Activated T-helper 17 cell treated with anti-CD3 and anti-CD28 coated beads, Interleukin-2, amount 50 U/mL, for 72 hours (primary cell): ENCODE results near the gene CUL1. TPM values are rescaled to one million over a fixed set of nuclear protein-coding genes. Genes with fewer than 3 reads are reported as not detected.

Experiments
- ATAC-seq: fragments of 150-1000 bp; cut with Tn5 transposase; replicated peaks from 2 replicates; pipeline ENCODE4 v1.10.0; 2021; ENCODE audit warnings: mild to moderate bottlenecking, moderate library complexity
- H3K27ac Mint-ChIP-seq: one replicate; pipeline ENCODE4 v1.8.0; 2022; ENCODE audit warnings: mixed read lengths
- H3K27me3 Mint-ChIP-seq: one replicate; pipeline ENCODE4 v1.8.0; 2022; ENCODE audit warnings: mixed read lengths
- H3K36me3 Mint-ChIP-seq: one replicate; pipeline ENCODE4 v1.8.0; 2022; ENCODE audit warnings: low read depth, mild to moderate bottlenecking, mixed read lengths
- H3K4me1 Mint-ChIP-seq: one replicate; pipeline ENCODE4 v1.8.0; 2022; ENCODE audit warnings: mixed read lengths
- H3K4me3 Mint-ChIP-seq: one replicate; pipeline ENCODE4 v1.8.0; 2022; ENCODE audit warnings: mild to moderate bottlenecking, mixed read lengths
- H3K9me3 Mint-ChIP-seq: one replicate; pipeline ENCODE4 v1.8.0; 2022; ENCODE audit warnings: mixed read lengths
- total RNA-seq, 2 donors: library from RNA; stranded (reverse); gene quantifications; one replicate each; pipeline ENCODE4 v1.2.3, GENCODE V29; 2022

The CUL1 gene
- total RNA-seq, 2 donors from 2014 or later = 61.4 to 61.7 TPM

DNA sequence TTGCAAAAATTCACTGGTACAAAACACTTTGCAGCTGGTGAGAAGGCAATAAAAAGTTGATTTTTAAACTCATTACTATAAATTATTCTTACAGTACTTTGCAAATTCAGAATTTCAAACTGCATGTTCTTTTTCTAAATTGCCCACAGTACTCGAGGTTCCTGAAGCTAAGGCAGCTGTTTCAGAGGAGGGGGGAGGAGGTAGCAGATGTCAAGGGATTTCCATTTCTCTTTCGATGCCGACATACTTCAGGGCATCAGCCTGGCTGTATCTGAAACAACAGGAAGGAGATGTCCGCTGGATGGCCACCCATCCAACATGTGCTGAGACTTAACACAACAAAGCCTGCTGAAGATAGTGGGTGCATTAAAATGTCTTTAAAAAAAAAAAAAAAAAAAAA is 108.7 kb downstream of the CUL1 start:
- no peak for ATAC-seq
- Mint-ChIP-seq H3K36me3 (peaks cover 78% of the 10 kb centered on the region), H3K27ac (no peak overlapping the region)

DNA sequence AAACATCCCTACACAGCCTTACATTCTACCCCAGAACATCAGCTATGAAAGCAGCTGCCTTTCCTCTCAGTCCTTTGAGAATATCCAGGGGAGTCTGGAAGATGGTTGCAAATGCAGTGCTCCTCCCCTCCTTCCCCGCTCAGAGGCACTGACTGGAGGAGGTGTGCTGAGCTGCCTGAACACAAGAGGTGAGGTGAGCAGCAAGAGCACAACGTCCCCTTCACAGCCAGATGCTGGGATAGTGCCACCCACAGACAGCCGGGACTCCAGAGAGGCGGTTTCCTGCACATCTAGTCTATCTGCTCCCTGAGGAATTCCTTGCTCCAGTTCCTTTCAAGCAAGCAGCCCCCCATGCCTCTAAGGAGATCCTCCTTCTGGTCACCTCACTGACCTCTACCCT is 111.2 kb downstream of the CUL1 start:
- Mint-ChIP-seq H3K27ac (peak overlapping the region; percentile 45), H3K4me3 (no peak overlapping the region), H3K9me3 (no peaks in the 10 kb centered on the region), H3K4me1 (no peaks in the 10 kb centered on the region), H3K36me3 (peaks cover 100% of the 10 kb centered on the region), H3K27me3 (no peaks in the 10 kb centered on the region)
- ATAC-seq = no peak

More for the DNA sequence above, 108.7 kb downstream of the CUL1 start:
- Mint-ChIP-seq H3K9me3 (no peaks in the 10 kb centered on the region), H3K4me1 (no peaks in the 10 kb centered on the region), H3K4me3 (no peak overlapping the region), H3K27me3 (no peaks in the 10 kb centered on the region)

DNA sequence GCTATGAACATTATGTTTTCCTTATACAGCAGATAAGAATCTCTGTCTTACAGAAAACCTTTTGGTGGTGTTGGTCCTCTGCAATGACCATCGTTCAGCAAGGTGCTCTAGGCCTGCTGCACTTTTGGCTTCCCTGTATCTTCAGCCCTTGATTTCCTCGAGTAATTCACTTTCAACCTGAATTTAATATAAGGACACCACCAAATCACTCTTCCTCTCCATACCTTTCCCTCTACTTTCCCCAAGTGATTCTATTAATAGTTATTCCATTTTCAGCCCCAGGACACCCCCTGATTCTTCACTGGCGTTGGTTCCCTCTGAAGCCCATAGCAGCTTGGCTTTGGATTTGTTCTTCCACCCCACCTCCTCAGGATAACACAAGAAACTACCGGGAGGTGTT is 113.2 kb downstream of the CUL1 start:
- Mint-ChIP-seq H3K27me3 (no peaks in the 10 kb centered on the region), H3K4me3 (no peak overlapping the region), H3K4me1 (no peaks in the 10 kb centered on the region), H3K27ac (peak overlapping the region; percentile 24), H3K36me3 (peaks cover 100% of the 10 kb centered on the region), H3K9me3 (no peaks in the 10 kb centered on the region)
- no peak for ATAC-seq

DNA sequence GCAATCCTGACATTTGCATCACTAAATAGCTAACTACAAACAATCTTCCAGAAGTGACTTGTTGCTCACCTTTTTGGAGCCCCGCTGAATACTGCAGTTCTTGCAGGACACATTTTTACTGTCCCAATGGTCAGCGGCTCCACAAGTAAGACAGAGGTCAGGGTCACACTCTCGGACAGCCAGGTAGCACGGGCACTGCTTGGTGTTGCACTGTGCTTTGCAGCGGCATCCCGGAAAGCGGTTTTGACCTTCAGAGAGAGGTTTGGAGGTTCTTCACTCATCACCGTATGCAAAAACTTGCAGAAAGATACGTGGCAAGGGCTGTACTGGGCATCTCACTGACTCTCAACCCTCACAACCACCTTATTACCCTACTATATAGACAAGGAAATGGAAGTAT is 115.2 kb downstream of the CUL1 start:
- H3K36me3 Mint-ChIP-seq = peaks cover 100% of the 10 kb centered on the region
- no peak overlapping the region for H3K4me3 Mint-ChIP-seq
- no peak overlapping the region for H3K27ac Mint-ChIP-seq
- no peaks in the 10 kb centered on the region for H3K4me1 Mint-ChIP-seq
- H3K9me3 Mint-ChIP-seq = no peaks in the 10 kb centered on the region
- H3K27me3 Mint-ChIP-seq = no peaks in the 10 kb centered on the region
- ATAC-seq = no peak

DNA sequence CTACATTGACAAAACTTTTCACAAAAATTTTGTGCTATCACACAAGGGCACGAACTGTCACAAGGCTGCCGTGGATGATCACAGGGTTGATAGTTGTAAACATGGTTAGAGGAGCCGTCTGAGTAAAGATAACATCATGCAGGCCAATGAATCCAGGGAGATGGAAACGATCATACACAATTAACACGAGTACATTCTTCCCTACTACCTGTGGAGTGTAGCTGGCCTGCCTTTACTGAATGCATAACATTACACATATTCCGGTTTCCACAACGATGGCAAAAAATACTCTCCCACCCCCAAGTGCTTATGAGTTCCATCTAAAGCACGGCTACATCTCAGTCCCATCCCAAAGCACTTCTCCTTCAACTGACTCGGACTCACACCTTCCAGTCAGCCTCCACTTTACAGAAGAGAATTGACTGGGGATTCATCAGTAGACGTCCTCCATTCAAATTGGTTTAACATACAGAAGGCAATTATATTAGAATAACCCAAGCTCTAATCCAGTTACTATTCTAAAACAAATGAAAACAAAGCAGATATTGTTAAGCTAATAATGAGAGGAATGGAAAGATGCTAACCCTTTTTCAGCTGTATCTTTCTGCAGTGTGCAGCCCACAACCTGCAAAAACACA is 116.3 kb downstream of the CUL1 start:
- no peaks in the 10 kb centered on the region for H3K27me3 Mint-ChIP-seq
- H3K27ac Mint-ChIP-seq = no peak overlapping the region
- peaks cover 100% of the 10 kb centered on the region for H3K36me3 Mint-ChIP-seq
- H3K4me3 Mint-ChIP-seq = no peak overlapping the region
- H3K9me3 Mint-ChIP-seq = no peaks in the 10 kb centered on the region
- ATAC-seq = no peak
- no peaks in the 10 kb centered on the region for H3K4me1 Mint-ChIP-seq

DNA sequence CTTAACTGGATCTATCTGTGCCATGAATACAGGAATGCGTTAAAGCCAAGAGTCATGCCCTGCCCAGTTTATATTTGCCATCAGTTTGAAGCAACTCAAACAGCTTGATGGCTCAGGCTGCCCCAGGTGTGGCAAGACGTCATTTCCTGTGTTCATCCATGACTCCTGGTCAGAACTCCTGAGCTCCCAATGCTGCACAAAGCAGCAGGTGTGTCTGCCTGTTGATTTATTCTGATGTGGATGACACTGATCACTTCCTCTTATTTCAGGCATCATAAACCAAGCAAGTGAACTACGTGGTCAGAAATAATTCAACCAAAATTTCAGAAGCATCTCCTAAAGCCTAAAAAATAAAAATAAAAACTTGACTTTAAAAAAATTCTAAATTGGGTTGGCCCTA is 116.9 kb downstream of the CUL1 start:
- no peak overlapping the region for H3K27ac Mint-ChIP-seq
- H3K36me3 Mint-ChIP-seq = peaks cover 99% of the 10 kb centered on the region
- ATAC-seq = no peak
- H3K27me3 Mint-ChIP-seq = no peaks in the 10 kb centered on the region
- no peaks in the 10 kb centered on the region for H3K4me1 Mint-ChIP-seq
- H3K9me3 Mint-ChIP-seq = no peaks in the 10 kb centered on the region
- H3K4me3 Mint-ChIP-seq = no peak overlapping the region

DNA sequence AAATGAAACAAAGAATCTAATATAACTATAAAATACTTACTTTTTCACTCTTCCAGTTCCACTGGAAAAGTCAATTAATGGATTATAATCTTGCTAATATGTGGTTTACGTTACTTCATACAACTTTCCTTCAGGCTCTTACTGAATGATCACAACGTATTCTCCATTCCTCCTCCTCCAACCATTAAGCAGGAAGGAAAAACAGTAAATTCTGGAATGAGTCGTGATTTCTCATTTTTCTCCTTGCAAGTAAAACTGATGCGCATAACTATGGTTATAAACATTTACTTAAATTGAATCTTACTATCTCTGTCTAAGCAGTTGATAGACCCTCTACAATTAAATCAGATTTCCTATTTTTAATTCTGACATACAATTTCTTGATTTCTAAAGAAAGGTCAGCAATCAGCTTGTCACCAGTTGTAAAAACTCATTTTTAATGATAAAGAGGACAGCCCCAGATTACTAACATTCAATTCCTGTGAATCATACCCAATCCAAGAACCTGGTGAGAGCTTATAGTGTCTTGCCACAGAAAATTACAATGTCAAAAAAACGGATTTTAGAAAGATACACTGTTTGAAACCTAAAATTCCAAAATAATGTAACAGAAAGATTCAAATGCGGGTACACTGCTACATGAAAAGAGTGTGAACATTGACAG is 121.1 kb downstream of the CUL1 start:
- peaks cover 91% of the 10 kb centered on the region for H3K36me3 Mint-ChIP-seq
- no peaks in the 10 kb centered on the region for H3K27me3 Mint-ChIP-seq
- no peak overlapping the region for H3K4me3 Mint-ChIP-seq
- H3K4me1 Mint-ChIP-seq = no peaks in the 10 kb centered on the region
- no peak for ATAC-seq
- no peak overlapping the region for H3K27ac Mint-ChIP-seq
- no peaks in the 10 kb centered on the region for H3K9me3 Mint-ChIP-seq

DNA sequence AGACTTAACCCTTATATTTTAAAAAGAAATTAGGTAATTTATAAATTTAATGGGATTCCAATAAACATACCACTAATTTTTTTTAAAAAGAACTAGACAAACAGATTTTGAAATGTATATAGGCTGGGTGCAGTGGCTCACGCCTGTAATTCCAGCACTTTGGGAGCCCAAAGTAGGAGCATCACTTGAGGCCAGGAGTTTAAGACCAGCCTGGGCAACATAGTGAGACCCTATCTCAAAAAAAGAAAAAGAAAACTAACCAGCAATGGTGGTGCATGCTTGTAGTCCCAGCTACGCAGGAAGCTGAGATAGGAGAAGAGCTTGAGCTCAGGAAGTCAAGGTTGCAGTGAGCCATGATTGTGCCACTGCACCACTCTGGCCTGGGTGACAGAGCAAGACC is 122.7 kb downstream of the CUL1 start:
- Mint-ChIP-seq H3K36me3 (peaks cover 91% of the 10 kb centered on the region), H3K27me3 (no peaks in the 10 kb centered on the region), H3K27ac (no peak overlapping the region), H3K4me1 (no peaks in the 10 kb centered on the region), H3K4me3 (no peak overlapping the region), H3K9me3 (no peaks in the 10 kb centered on the region)
- no peak for ATAC-seq

DNA sequence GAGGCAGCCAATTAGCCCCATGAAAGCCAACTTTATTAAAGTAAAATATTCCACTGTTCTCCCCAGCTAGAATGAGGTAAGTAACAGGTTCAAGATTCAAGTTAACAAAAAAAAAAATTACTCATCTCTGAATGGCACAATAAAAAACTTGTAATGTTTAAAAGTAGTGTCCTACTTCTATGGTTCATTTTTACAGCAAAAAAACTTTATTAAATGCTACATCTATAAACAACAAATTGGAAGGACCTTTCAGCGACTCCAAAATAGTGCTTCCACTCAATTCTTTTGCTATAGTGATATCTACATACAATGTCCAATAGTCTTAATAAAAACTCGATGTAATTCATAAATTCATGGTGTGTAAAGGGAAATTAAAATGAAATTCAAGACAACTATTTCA is 126.2 kb downstream of the CUL1 start:
- H3K4me3 Mint-ChIP-seq = no peak overlapping the region
- ATAC-seq = no peak
- H3K27ac Mint-ChIP-seq = no peak overlapping the region
- H3K9me3 Mint-ChIP-seq = no peaks in the 10 kb centered on the region
- no peaks in the 10 kb centered on the region for H3K27me3 Mint-ChIP-seq
- peaks cover 90% of the 10 kb centered on the region for H3K36me3 Mint-ChIP-seq
- H3K4me1 Mint-ChIP-seq = no peaks in the 10 kb centered on the region

DNA sequence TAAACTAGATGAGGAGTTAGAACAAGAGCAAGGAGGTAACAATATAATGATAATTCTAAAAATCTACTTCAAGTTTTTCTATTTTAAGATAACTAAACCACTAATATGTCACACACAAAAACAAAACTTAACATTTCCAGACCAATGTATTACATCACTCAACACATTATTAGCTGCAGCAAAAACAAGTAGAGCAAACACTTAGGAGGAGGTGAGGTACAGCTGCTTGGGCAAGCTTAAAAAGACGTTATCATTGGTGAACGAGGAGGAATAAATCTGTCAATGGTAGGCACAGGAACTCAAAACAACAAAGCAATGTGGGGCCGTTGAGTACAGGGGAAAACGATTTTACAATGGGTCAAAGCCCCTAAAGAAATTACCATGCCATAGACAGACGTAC is 126.6 kb downstream of the CUL1 start:
- peaks cover 90% of the 10 kb centered on the region for H3K36me3 Mint-ChIP-seq
- no peaks in the 10 kb centered on the region for H3K4me1 Mint-ChIP-seq
- no peak overlapping the region for H3K4me3 Mint-ChIP-seq
- H3K27ac Mint-ChIP-seq = no peak overlapping the region
- no peaks in the 10 kb centered on the region for H3K9me3 Mint-ChIP-seq
- ATAC-seq = no peak
- H3K27me3 Mint-ChIP-seq = no peaks in the 10 kb centered on the region

DNA sequence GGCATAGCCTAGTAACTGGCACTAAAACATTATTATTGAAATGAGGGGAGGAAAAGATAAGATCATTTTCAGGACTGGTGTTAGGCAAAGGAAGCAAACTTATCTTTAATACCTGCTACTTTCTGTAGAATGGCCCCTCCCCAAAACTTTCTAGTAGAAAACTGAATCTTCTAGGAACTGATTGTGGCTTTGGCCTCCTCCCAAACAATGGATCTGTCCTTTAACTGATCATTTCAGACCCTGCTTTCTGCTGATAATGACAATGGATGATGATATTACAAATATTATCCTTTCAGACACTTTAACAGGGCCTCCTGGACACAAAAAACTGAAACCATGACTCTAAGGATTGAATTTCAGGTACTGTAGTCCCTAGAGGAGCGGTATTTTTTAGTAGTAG is 130.3 kb downstream of the CUL1 start:
- Mint-ChIP-seq H3K4me3 (no peak overlapping the region), H3K9me3 (no peaks in the 10 kb centered on the region), H3K4me1 (no peaks in the 10 kb centered on the region), H3K36me3 (peaks cover 93% of the 10 kb centered on the region), H3K27me3 (no peaks in the 10 kb centered on the region), H3K27ac (no peak overlapping the region)
- ATAC-seq = no peak

DNA sequence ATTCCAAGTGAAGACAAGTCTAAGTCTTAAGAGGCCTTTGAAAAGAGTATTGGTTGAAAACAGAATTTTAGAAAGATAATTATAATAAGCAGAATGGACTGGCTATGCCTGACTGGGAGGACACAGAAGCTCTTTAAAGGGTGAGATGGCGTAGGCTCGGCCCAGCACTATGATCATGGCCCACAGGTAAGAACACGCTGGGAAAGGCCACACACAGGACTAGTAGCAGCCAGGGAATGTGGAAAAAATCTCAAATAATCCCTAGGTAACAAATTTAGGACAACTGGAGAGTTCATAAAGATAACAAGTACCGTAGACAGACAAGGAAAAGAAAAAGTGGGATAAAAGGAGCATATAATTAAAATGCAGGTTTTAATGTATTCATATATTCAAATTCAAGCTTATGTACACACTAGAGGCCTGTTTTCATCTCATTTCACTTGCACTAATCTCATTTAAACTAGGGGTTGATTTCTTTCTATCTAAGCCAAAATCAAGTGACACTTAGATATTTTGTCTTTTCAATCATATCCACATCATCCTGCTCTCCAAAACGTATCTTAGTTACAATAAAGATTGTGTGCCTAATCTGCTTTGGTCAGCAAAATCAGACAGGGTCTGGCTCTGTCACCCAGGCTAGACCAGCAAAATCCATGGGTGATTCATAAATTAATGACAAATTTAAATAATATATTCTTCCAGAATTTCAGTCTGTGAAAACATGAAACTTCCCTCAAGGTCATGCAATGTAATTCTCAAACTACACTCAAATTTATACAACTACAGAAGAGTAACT is 132.4 kb downstream of the CUL1 start:
- Mint-ChIP-seq H3K4me1 (no peaks in the 10 kb centered on the region), H3K27ac (no peak overlapping the region), H3K9me3 (no peaks in the 10 kb centered on the region), H3K4me3 (no peak overlapping the region), H3K27me3 (no peaks in the 10 kb centered on the region), H3K36me3 (peaks cover 90% of the 10 kb centered on the region)
- no peak for ATAC-seq

DNA sequence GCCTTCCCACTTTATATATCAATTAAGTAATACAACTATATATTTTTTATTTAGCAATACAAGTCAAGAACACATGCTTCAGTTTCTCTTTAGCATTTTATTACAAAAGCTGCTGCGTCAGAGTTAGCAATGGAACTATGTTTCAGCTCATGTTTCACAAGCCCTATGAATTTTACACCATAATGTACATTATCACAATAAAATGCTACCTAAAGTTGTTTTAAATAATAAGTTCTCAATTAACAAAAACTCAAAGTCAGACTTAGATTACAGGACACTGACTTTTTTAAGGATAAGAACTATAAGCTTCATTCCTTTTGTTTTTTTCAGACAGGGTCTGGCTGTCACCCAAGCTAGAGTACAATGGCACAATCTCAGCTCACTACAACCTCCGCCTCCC is 133.1 kb downstream of the CUL1 start:
- Mint-ChIP-seq H3K27me3 (no peaks in the 10 kb centered on the region), H3K36me3 (peaks cover 90% of the 10 kb centered on the region), H3K4me1 (no peaks in the 10 kb centered on the region), H3K27ac (no peak overlapping the region), H3K4me3 (no peak overlapping the region), H3K9me3 (no peaks in the 10 kb centered on the region)
- ATAC-seq = no peak

DNA sequence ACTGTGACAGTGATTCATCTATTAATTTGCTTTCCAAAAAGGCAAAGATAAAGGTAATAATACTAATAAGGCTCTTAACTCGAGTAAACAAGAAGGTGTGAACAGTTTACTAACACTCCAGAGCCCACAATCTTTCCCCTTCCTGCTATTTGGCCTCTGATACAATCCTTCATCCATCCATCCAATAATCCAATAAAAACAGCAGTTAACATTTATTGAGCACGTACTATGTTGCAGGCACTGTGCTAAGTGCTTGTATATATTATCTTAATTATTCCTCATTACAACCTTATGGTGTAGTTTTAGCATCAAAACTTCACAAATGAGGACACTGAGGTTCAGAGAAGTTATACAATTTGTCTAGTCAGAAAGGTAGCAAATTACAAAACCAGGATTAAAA is 135.9 kb downstream of the CUL1 start:
- ATAC-seq = no peak
- no peaks in the 10 kb centered on the region for H3K27me3 Mint-ChIP-seq
- H3K4me3 Mint-ChIP-seq = no peak overlapping the region
- H3K9me3 Mint-ChIP-seq = no peaks in the 10 kb centered on the region
- no peak overlapping the region for H3K27ac Mint-ChIP-seq
- H3K36me3 Mint-ChIP-seq = peaks cover 91% of the 10 kb centered on the region
- H3K4me1 Mint-ChIP-seq = peaks cover 6% of the 10 kb centered on the region

DNA sequence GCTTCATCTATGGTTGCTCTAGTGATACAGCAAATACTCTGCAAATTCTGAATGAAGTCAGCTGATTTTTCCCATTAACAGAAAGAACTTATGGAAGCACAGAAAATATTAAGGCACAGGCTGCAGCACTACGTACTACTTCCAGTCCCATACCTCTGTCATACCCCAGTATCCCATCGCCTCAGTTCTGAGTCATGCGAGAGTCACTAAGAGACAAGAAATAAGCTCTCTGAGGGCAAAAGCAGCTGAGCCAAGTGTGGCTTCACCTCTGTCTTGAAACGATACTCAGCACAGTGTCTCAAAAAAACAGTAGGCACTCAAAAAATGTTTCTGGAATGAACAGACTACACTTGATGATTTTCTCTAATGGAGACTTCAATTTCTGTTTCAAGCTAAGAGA is 137.2 kb downstream of the CUL1 start:
- Mint-ChIP-seq H3K36me3 (peaks cover 80% of the 10 kb centered on the region), H3K27me3 (no peaks in the 10 kb centered on the region), H3K4me3 (no peak overlapping the region), H3K9me3 (no peaks in the 10 kb centered on the region), H3K4me1 (peaks cover 6% of the 10 kb centered on the region), H3K27ac (no peak overlapping the region)
- ATAC-seq = no peak
